Gastrocnemius medialis (tissue), 4 donors: ENCODE data around the gene TXNL4A. TPM values are rescaled to one million over a fixed set of nuclear protein-coding genes. Genes with fewer than 3 reads are reported as not detected.
A peak's percentile ranks its signal among the peaks of the same experiment; 100 is the strongest.

Experiments
- ATAC-seq, 2 donors: fragments of 150-250 bp; one replicate each; pipeline ENCODE4 v1.9.1; 2016
- DNase-seq, 2 donors: peaks; one replicate each; pipeline ENCODE4 v3.0.0-alpha.2; 2019
- H3K27ac ChIP-seq, 4 donors: fragments of 200-600 bp; sonication (generic); 1 replicate in 1 of 4; 2 replicates in 3 of 4; pipeline ENCODE4 v1.5.1; 2016 to 2018; ENCODE audit warnings: mild to moderate bottlenecking in 2 of 4, moderate library complexity in 1 of 4
- H3K27me3 ChIP-seq, 3 donors: fragments of 200-600 bp; sonication (generic) in 2 of 3; 1 replicate in 1 of 3; 2 replicates in 2 of 3; pipeline versions ENCODE4 v1.5.1 to v1.6.0; 2016 to 2019; ENCODE audit warnings: mild to moderate bottlenecking in 1 of 3, moderate library complexity in 1 of 3
- H3K36me3 ChIP-seq, 2 donors: fragments of 200-600 bp; sonication (generic) in 1 of 2; one replicate each; pipeline ENCODE4 v1.5.1; 2017 to 2018
- H3K4me1 ChIP-seq, 2 donors: fragments of 200-600 bp; sonication (generic) in 1 of 2; one replicate each; pipeline ENCODE4 v1.5.1; 2016 to 2017; ENCODE audit warnings: mild to moderate bottlenecking in 2 of 2
- H3K4me3 ChIP-seq, 4 donors: fragments of 200-600 bp; sonication (generic) in 3 of 4; 1 replicate in 1 of 4; 2 replicates in 3 of 4; pipeline ENCODE4 v1.5.1; 2016 to 2019; ENCODE audit warnings: mild to moderate bottlenecking in 2 of 4
- H3K9me3 ChIP-seq, 3 donors: fragments of 200-600 bp; sonication (generic) in 2 of 3; 1 replicate in 1 of 3; 2 replicates in 2 of 3; pipeline ENCODE4 v1.5.1; 2016 to 2019
- POLR2A ChIP-seq, 2 donors: fragments of 450-650 bp; IDR thresholded peaks; one replicate each; pipeline ENCODE4 v1.6.1; 2017; ENCODE audit warnings: antibody characterized with exemption in 2 of 2, mild to moderate bottlenecking in 2 of 2, moderate library complexity in 2 of 2
- in situ Hi-C, 4 donors: fragments of 200-750 bp; cut with MboI; loops; one replicate each; pipeline versions ENCODE4 v1.15.0 to v1.8.0; 2017; ENCODE audit warnings: low sequenced_read_pairs in 4 of 4
- intact Hi-C: fragments of 100-400 bp; cut with DNase I; formaldehyde crosslinking; loops from one replicate; pipeline ENCODE4 v1.15.1; 2023; ENCODE audit warnings: low total_unique reads
- total RNA-seq, 4 donors: library from RNA; depleted of rRNA; stranded (reverse); fragments of >200 nt; gene quantifications; one replicate each; pipeline versions ENCODE4 v1.1.0 to v1.2.3, GENCODE V29; 2016
- TF ChIP-seq, protein P1 (sequence below), 5 experiments: fragments of 450-650 bp in 3 of 5; fragments of 200-600 bp in 2 of 5; sonication (generic) in 2 of 5; IDR thresholded peaks in 4 of 5; conservative IDR thresholded peaks in 1 of 5; 1 replicate in 4 of 5; 2 replicates in 1 of 5; pipeline ENCODE4 v1.5.1; 2016 to 2019; ENCODE audit warnings: antibody characterized with exemption in 5 of 5, mild to moderate bottlenecking in 3 of 5, moderate library complexity in 3 of 5

TXNL4A gene
- total RNA-seq, 4 donors from 2014 or later: 39.9 to 105 (median 66.4) TPM

DNA sequence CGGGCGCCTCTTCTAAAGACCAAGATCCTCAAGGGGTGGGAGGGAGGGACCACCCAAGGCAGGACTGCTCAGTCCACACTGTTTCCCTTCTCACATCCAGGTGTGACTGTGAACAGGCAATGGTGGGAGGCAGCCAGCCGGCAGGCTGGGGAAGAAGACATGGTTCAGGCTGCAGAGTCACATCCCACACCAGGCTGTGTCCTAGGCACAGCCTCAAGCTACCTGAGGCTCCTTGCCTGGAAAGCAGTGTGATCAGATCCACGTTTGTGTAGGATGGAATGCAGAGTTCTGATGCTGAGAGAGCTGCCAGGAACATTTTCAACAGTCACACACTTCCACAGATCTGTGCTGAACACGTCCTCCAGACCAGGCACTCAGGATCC, 53.3 kb downstream of the TXNL4A start:
- no peak for ATAC-seq
- Histone ChIP-seq H3K27ac (no peak overlapping the region), H3K27me3 (no peaks in the 10 kb centered on the region), H3K9me3 (peaks cover 0 to 4% (median 0%) of the 10 kb centered on the region in 3 donors), H3K4me3 (no peak overlapping the region), H3K4me1 (peaks cover 17 to 30% of the 10 kb centered on the region in 2 donors), H3K36me3 (peaks cover 0 to 19% of the 10 kb centered on the region in 2 donors)
- intact Hi-C loops: no loop called here
- in situ Hi-C loops: no loop called here
- TF ChIP-seq, protein P1, sequence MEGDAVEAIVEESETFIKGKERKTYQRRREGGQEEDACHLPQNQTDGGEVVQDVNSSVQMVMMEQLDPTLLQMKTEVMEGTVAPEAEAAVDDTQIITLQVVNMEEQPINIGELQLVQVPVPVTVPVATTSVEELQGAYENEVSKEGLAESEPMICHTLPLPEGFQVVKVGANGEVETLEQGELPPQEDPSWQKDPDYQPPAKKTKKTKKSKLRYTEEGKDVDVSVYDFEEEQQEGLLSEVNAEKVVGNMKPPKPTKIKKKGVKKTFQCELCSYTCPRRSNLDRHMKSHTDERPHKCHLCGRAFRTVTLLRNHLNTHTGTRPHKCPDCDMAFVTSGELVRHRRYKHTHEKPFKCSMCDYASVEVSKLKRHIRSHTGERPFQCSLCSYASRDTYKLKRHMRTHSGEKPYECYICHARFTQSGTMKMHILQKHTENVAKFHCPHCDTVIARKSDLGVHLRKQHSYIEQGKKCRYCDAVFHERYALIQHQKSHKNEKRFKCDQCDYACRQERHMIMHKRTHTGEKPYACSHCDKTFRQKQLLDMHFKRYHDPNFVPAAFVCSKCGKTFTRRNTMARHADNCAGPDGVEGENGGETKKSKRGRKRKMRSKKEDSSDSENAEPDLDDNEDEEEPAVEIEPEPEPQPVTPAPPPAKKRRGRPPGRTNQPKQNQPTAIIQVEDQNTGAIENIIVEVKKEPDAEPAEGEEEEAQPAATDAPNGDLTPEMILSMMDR (IDR thresholded peaks at IDR 0.05 in 4 of 5, conservative IDR thresholded peaks at IDR 0.05 in 1 of 5): no peak
- TF ChIP-seq POLR2A (IDR thresholded peaks at IDR 0.05): no peak
- DNase-seq: peak in 1 of 2 donors; percentile 4

DNA sequence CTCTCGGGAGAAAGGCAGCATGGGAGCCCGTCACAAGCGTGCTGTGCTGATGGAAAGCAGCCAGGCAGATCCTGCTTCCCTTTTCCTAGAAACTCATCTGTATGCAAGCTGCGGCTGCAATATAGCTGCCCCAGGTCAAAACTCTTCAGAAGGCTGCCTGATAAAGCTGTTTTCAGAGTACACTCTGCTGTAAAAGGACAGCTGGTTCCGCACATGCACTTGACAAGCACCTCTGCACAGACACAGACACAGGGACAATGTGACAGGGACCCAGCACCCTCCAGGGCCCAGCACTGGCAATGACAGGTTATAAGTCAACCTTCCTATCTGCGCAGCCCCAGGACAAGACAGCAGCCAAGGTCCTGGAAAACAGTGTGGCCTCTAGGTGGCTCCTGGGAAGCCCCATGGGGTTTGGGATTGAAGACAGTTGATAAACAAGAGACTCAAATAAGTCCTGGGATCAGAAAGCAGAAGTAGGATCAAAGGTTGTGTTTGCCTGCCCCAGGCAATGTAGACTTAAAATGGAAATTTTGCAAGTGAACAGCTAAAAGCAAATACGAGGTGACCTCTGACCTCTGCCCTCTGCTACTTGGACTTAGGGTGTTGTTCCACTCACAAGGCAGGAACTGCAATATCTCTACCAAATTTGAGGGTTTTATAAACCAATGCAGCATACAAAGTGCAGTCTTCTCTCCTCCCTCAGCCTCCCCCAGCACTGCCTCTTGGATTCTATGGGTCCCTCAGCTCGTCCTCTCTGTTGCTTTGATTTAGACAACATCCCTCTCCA, 53.9 kb downstream of the TXNL4A start:
- intact Hi-C loops (no loop called here), in situ Hi-C loops (no loop called here)
- TF ChIP-seq POLR2A (IDR thresholded peaks at IDR 0.05): no peak
- TF ChIP-seq, protein P1 (IDR thresholded peaks at IDR 0.05 in 4 of 5, conservative IDR thresholded peaks at IDR 0.05 in 1 of 5): no peak
- Histone ChIP-seq H3K9me3 (peaks cover 0 to 10% (median 0%) of the 10 kb centered on the region in 3 donors), H3K27ac (peak overlapping the region in 1 of 4 donors; percentile 2), H3K36me3 (peaks cover 0 to 24% of the 10 kb centered on the region in 2 donors), H3K27me3 (no peaks in the 10 kb centered on the region), H3K4me3 (no peak overlapping the region), H3K4me1 (peaks cover 15 to 24% of the 10 kb centered on the region in 2 donors)
- DNase-seq (peak in 1 of 2 donors; percentile 12), ATAC-seq (no peak)

DNA sequence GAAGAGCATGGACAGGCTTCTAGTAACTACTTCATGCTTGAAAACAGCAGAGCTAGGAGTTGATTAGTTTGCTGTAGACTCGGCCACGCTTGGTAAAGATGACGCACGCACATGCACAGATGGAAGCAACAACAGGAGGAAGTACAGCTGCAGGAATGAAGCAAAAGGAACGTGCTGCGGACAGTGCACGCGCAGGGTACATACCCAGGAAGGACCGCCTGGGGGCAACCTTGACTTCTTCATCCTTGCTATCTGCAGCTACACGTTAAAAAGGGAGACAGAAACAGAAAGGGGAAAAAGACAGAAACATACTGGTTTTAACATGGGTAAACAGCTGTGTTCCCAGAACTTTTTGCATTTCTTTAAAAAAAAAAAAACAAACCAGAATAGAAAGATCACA, 54.6 kb downstream of the TXNL4A start:
- peaks cover 8 to 17% of the 10 kb centered on the region in 2 donors for H3K4me1 ChIP-seq
- TF ChIP-seq, protein P1 (IDR thresholded peaks at IDR 0.05 in 4 of 5, conservative IDR thresholded peaks at IDR 0.05 in 1 of 5): no peak
- no peak for TF ChIP-seq POLR2A (IDR thresholded peaks at IDR 0.05)
- intact Hi-C loops (no loop called here), in situ Hi-C loops (no loop called here)
- H3K27ac ChIP-seq: no peak overlapping the region
- H3K9me3 ChIP-seq: peaks cover 0 to 11% (median 0%) of the 10 kb centered on the region in 3 donors
- no peak overlapping the region for H3K4me3 ChIP-seq
- ATAC-seq (no peak), DNase-seq (peak in 1 of 2 donors; percentile 9)
- no peaks in the 10 kb centered on the region for H3K27me3 ChIP-seq
- peaks cover 0 to 32% of the 10 kb centered on the region in 2 donors for H3K36me3 ChIP-seq

DNA sequence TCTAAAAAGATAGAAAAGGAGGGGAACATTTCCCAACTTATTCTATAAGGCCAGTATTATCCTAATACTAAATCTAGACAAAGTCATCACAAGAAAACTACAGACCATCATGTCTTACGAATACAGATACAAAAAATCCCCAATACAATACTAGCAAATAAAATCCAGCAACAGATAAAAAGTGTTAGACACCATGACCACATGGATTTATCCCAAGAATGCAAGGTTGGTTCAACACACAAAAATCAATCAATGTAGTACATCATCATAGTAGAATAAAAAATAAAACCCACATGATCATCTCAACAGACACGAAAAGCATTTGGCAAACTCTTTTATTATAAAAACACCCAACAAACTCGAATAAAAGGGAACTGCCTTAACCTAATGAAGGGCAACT, 55.5 kb downstream of the TXNL4A start:
- H3K4me1 ChIP-seq: peaks cover under 1 to 17% of the 10 kb centered on the region in 2 donors
- H3K27ac ChIP-seq: no peak overlapping the region
- no peaks in the 10 kb centered on the region for H3K27me3 ChIP-seq
- H3K4me3 ChIP-seq: no peak overlapping the region
- TF ChIP-seq, protein P1 (IDR thresholded peaks at IDR 0.05 in 4 of 5, conservative IDR thresholded peaks at IDR 0.05 in 1 of 5): no peak
- TF ChIP-seq POLR2A (IDR thresholded peaks at IDR 0.05): no peak
- H3K9me3 ChIP-seq: peaks cover 0 to 11% (median 0%) of the 10 kb centered on the region in 3 donors
- DNase-seq (no peak), ATAC-seq (no peak)
- peaks cover 0 to 40% of the 10 kb centered on the region in 2 donors for H3K36me3 ChIP-seq
- in situ Hi-C loops: no loop called here
- intact Hi-C loops: no loop called here
